ENCODE data around the gene PLSCR4. TPM values are rescaled to one million over a fixed set of nuclear protein-coding genes. Genes with fewer than 3 reads are reported as not detected.

The PLSCR4 gene
- total and polyA plus RNA-seq, 8 donors: 39.7 to 71.1 (median 58.1) TPM

DNA sequence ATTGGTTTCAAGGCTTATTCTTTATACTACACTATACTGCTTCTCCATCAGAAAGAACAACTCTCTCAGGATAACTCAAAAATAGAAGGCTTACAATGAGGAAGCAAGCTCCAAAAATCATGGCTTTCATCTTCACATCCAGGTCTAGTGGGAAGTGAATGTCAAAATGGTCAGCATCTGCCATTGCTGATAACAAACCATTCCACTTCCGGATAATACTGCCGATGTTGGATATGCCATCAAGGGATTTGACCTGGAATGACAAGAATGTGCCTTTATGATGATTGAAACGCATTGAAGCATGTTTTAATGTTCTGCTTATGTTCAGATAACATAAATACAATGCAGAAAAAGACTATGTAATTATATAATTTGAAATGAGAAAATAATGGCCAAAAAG lies 55.9 kb downstream of the PLSCR4 start:
- Histone ChIP-seq H3K4me1 (no peaks in the 10 kb centered on the region), H3K4me3 (no peak overlapping the region), H3K36me3 (no peaks in the 10 kb centered on the region), H3K9me3 (no peaks in the 10 kb centered on the region), H3K27me3 (no peaks in the 10 kb centered on the region), H3K27ac (no peak overlapping the region)
- intact Hi-C loops (cut with DNase I): no loop called here
- TF ChIP-seq, protein P1, sequence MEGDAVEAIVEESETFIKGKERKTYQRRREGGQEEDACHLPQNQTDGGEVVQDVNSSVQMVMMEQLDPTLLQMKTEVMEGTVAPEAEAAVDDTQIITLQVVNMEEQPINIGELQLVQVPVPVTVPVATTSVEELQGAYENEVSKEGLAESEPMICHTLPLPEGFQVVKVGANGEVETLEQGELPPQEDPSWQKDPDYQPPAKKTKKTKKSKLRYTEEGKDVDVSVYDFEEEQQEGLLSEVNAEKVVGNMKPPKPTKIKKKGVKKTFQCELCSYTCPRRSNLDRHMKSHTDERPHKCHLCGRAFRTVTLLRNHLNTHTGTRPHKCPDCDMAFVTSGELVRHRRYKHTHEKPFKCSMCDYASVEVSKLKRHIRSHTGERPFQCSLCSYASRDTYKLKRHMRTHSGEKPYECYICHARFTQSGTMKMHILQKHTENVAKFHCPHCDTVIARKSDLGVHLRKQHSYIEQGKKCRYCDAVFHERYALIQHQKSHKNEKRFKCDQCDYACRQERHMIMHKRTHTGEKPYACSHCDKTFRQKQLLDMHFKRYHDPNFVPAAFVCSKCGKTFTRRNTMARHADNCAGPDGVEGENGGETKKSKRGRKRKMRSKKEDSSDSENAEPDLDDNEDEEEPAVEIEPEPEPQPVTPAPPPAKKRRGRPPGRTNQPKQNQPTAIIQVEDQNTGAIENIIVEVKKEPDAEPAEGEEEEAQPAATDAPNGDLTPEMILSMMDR (IDR thresholded peaks at IDR 0.05): no peak
- DNase-seq (no peak), ATAC-seq (no peak)

DNA sequence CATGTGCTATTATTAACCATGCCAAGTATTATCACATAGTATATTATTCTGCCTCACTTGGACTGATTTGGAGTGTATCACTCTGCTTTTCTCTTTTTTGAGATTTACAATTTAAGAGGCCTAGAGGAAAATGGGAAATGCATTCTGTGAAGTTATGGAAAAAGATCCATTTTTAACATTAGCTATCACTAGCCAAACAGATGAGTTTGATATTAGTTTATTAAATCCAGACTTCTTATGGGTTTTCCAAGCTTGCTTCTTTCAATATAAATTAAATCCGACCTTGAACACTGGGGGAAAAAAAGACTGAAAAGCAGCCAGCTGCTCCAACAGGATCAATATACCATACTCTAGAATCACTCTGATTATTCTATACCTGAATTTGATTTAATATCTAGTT lies 59.9 kb downstream of the PLSCR4 start:
- no peak for DNase-seq
- intact Hi-C loops (cut with DNase I): no loop called here
- no peaks in the 10 kb centered on the region for H3K27me3 ChIP-seq
- ATAC-seq: no peak
- H3K9me3 ChIP-seq: no peaks in the 10 kb centered on the region
- no peak overlapping the region for H3K27ac ChIP-seq
- H3K4me3 ChIP-seq: no peak overlapping the region
- H3K4me1 ChIP-seq: no peaks in the 10 kb centered on the region
- no peaks in the 10 kb centered on the region for H3K36me3 ChIP-seq
- TF ChIP-seq, protein P1 (IDR thresholded peaks at IDR 0.05): no peak

GRCh38 chr3:146189519-146190173 lies 61.3 kb downstream of the PLSCR4 start:
- peak in 2 of 4 donors; percentile 51 to 64 for DNase-seq

GRCh38 chr3:146187334-146187950 lies 63.5 kb downstream of the PLSCR4 start:
- TF ChIP-seq, protein P1 (IDR thresholded peaks at IDR 0.05): peak in 1 of 2 donors; percentile 49
- no peaks in the 10 kb centered on the region for H3K27me3 ChIP-seq
- no peaks in the 10 kb centered on the region for H3K36me3 ChIP-seq
- intact Hi-C loops (cut with DNase I): no loop called here
- DNase-seq: peak in 1 of 4 donors; percentile 47
- peak; percentile 50 for ATAC-seq
- no peak overlapping the region for H3K4me3 ChIP-seq
- H3K9me3 ChIP-seq: no peaks in the 10 kb centered on the region
- no peak overlapping the region for H3K27ac ChIP-seq
- H3K4me1 ChIP-seq: peaks cover 0 to 3% of the 10 kb centered on the region in 2 donors

More at GRCh38 chr3:146189519-146190173, 61.3 kb downstream of the PLSCR4 start:
- Histone ChIP-seq H3K27ac (no peak overlapping the region), H3K4me3 (no peak overlapping the region), H3K9me3 (no peaks in the 10 kb centered on the region), H3K4me1 (peaks cover 0 to under 1% of the 10 kb centered on the region in 2 donors), H3K36me3 (no peaks in the 10 kb centered on the region), H3K27me3 (no peaks in the 10 kb centered on the region)
- ATAC-seq: peak; percentile 88
- intact Hi-C loops (cut with DNase I): no loop called here
- TF ChIP-seq, protein P1 (IDR thresholded peaks at IDR 0.05): peak; percentile 64 to 67

- intact Hi-C loops (cut with DNase I): no loop called here
Observed at GRCh38 chr3:146184241-146185015, 66.5 kb downstream of the PLSCR4 start.

More at GRCh38 chr3:146184241-146185015, 66.5 kb downstream of the PLSCR4 start:
- no peaks in the 10 kb centered on the region for H3K9me3 ChIP-seq
- ATAC-seq (peak; percentile 52), DNase-seq (no peak)
- TF ChIP-seq, protein P1 (IDR thresholded peaks at IDR 0.05): no peak
- H3K36me3 ChIP-seq: no peaks in the 10 kb centered on the region
- H3K4me1 ChIP-seq: peaks cover 0 to 3% of the 10 kb centered on the region in 2 donors
- no peak overlapping the region for H3K4me3 ChIP-seq
- H3K27ac ChIP-seq: no peak overlapping the region
- no peaks in the 10 kb centered on the region for H3K27me3 ChIP-seq

Measured in left lung (tissue), 10 donors.